ENCODE measurements around the gene DOCK8.

GRCh38 chr9:482739-483138 is 268.1 kb downstream of the DOCK8 start:
- TF ChIP-seq EZH2phosphoT487 (IDR thresholded peaks at IDR 0.05; ENCODE audit: insufficient read depth, low read depth) (no peak), EZH2 (IDR thresholded peaks at IDR 0.05; ENCODE audit: insufficient read depth, poor library complexity, severe bottlenecking) (no peak)

Measured in GM23248 (cell line).